HEK293 (cell line): ENCODE data around the gene METAP1D.

Source experiments
- CTCF ChIA-PET: fragments of 350-600 bp; formaldehyde crosslinking; extraction: SDS; loops from one replicate; lab custom pipeline; 2021; ENCODE audit warnings: antibody characterized with exemption; lab: Yijun Ruan, JAX
- POLR2A ChIA-PET: fragments of 300-600 bp; formaldehyde crosslinking; extraction: SDS; loops from one replicate; lab custom pipeline; 2020; ENCODE audit warnings: antibody characterized with exemption, inconsistent platforms; lab: Yijun Ruan, JAX
- H3K27ac ChIP-seq: fragments of 200-500 bp; sonication (Bioruptor generic); 2 replicates; pipeline ENCODE4 v1.5.1; 2014; ENCODE audit warnings: low read depth, low read length, control low read depth, inconsistent platforms; ENCODE audit errors: extremely low read depth
- H3K36me3 ChIP-seq, 2 experiments: fragments of 200-500 bp in 1 of 2; sonication (Bioruptor generic) in 1 of 2; 1 replicate in 1 of 2; 2 replicates in 1 of 2; pipeline ENCODE4 v1.5.1; 2014 to 2017; ENCODE audit warnings: inconsistent platforms in 2 of 2, low read length in 2 of 2; ENCODE audit not compliant: control insufficient read depth in 2 of 2, insufficient read depth in 1 of 2
- H3K4me1 ChIP-seq: fragments of 200-500 bp; sonication (Bioruptor generic); 2 replicates; pipeline ENCODE4 v1.5.1; 2014; ENCODE audit warnings: mild to moderate bottlenecking, low read length, inconsistent platforms; ENCODE audit not compliant: control insufficient read depth, insufficient read depth
- H3K4me3 ChIP-seq: 2 replicates; pipeline ENCODE4 v1.5.1; 2011; ENCODE audit warnings: low read depth, mild to moderate bottlenecking, control low read depth, low read length, moderate library complexity
- H3K9me3 ChIP-seq: fragments of 200-500 bp; sonication (Bioruptor generic); 2 replicates; pipeline ENCODE4 v1.5.1; 2014; ENCODE audit warnings: low read depth, low read length, inconsistent platforms; ENCODE audit not compliant: control insufficient read depth, insufficient read depth
- GLIS2 ChIP-seq: fragments of 450-650 bp; formaldehyde crosslinking; IDR thresholded peaks from 2 replicates; pipeline ENCODE4 v1.5.1; 2016; ENCODE audit warnings: missing biosample characterization, missing genetic modification characterization
- KLF7 ChIP-seq: fragments of 450-650 bp; formaldehyde crosslinking; IDR thresholded peaks from 2 replicates; pipeline ENCODE4 v1.5.1; 2016; ENCODE audit warnings: missing biosample characterization, missing genetic modification characterization, borderline replicate concordance
- KLF8 ChIP-seq: fragments of 450-650 bp; formaldehyde crosslinking; IDR thresholded peaks from 2 replicates; pipeline ENCODE4 v1.5.1; 2016; ENCODE audit warnings: missing biosample characterization, missing genetic modification characterization
- SETDB1 ChIP-seq: IDR thresholded peaks from one replicate; pipeline ENCODE4 v1.6.1; 2017; ENCODE audit warnings: mild to moderate bottlenecking, low read length, moderate library complexity, mixed read lengths; ENCODE audit not compliant: insufficient read length
- SP2 ChIP-seq: fragments of 450-650 bp; formaldehyde crosslinking; IDR thresholded peaks from 2 replicates; pipeline ENCODE4 v1.5.1; 2016; ENCODE audit warnings: missing biosample characterization, missing genetic modification characterization
- YY1 ChIP-seq: fragments of 450-650 bp; formaldehyde crosslinking; IDR thresholded peaks from 2 replicates; pipeline ENCODE4 v1.5.1; 2018; ENCODE audit warnings: missing biosample characterization, missing genetic modification characterization
- ZBTB1 ChIP-seq: fragments of 450-650 bp; formaldehyde crosslinking; IDR thresholded peaks from 2 replicates; pipeline ENCODE4 v1.5.1; 2016; ENCODE audit warnings: missing biosample characterization, missing genetic modification characterization
- ZFP69B ChIP-seq: fragments of 450-650 bp; formaldehyde crosslinking; IDR thresholded peaks from 2 replicates; pipeline ENCODE4 v1.5.1; 2016; ENCODE audit warnings: missing biosample characterization, missing genetic modification characterization
- ZNF169 ChIP-seq: fragments of 450-650 bp; formaldehyde crosslinking; IDR thresholded peaks from 2 replicates; pipeline ENCODE4 v1.5.1; 2016; ENCODE audit warnings: missing biosample characterization, missing genetic modification characterization
- ZNF214 ChIP-seq: fragments of 450-650 bp; formaldehyde crosslinking; IDR thresholded peaks from 2 replicates; pipeline ENCODE4 v1.5.1; 2017; ENCODE audit warnings: missing biosample characterization, mild to moderate bottlenecking, missing genetic modification characterization, borderline replicate concordance
- ZNF223 ChIP-seq: fragments of 450-650 bp; formaldehyde crosslinking; IDR thresholded peaks from 2 replicates; pipeline ENCODE4 v1.5.1; 2016; ENCODE audit warnings: missing biosample characterization, missing genetic modification characterization
- ZNF24 ChIP-seq: fragments of 450-650 bp; formaldehyde crosslinking; IDR thresholded peaks from 2 replicates; pipeline ENCODE4 v1.5.1; 2016; ENCODE audit warnings: missing biosample characterization, missing genetic modification characterization
- ZNF335 ChIP-seq: fragments of 450-650 bp; formaldehyde crosslinking; conservative IDR thresholded peaks from 2 replicates; pipeline ENCODE4 v1.5.1; 2016; ENCODE audit warnings: missing biosample characterization, missing genetic modification characterization
- ZNF561 ChIP-seq: fragments of 450-650 bp; IDR thresholded peaks from 2 replicates; pipeline ENCODE4 v1.5.1; 2018; ENCODE audit warnings: missing biosample characterization, missing genetic modification characterization, borderline replicate concordance
- ZNF658 ChIP-seq: fragments of 450-650 bp; formaldehyde crosslinking; IDR thresholded peaks from 2 replicates; pipeline ENCODE4; 2016; ENCODE audit warnings: missing biosample characterization, missing genetic modification characterization
- ZNF785 ChIP-seq: fragments of 450-650 bp; formaldehyde crosslinking; IDR thresholded peaks from 2 replicates; pipeline ENCODE4 v1.5.1; 2016; ENCODE audit warnings: missing biosample characterization, missing genetic modification characterization
- ZSCAN30 ChIP-seq: fragments of 450-650 bp; IDR thresholded peaks from 2 replicates; pipeline ENCODE4 v1.5.1; 2018; ENCODE audit warnings: missing biosample characterization, mild to moderate bottlenecking, missing genetic modification characterization, moderate library complexity
- TF ChIP-seq, protein P1 (sequence below): fragments of 450-650 bp; formaldehyde crosslinking; IDR thresholded peaks from 2 replicates; pipeline ENCODE4 v1.5.1; 2016; ENCODE audit warnings: missing biosample characterization, missing genetic modification characterization
- TF ChIP-seq, protein P2 (sequence below): fragments of 450-650 bp; formaldehyde crosslinking; IDR thresholded peaks from 2 replicates; pipeline ENCODE4 v1.5.1; 2017; ENCODE audit warnings: missing biosample characterization, missing genetic modification characterization
- TF ChIP-seq, protein P3 (sequence below): fragments of 450-650 bp; formaldehyde crosslinking; IDR thresholded peaks from 2 replicates; pipeline ENCODE4 v1.5.1; 2016; ENCODE audit warnings: missing biosample characterization, missing genetic modification characterization
- TF ChIP-seq, protein P4 (sequence below): fragments of 450-650 bp; formaldehyde crosslinking; IDR thresholded peaks from 2 replicates; pipeline ENCODE4 v1.5.1; 2016; ENCODE audit warnings: missing biosample characterization, missing genetic modification characterization, low read depth
- TF ChIP-seq, protein P5 (sequence below): fragments of 450-650 bp; formaldehyde crosslinking; IDR thresholded peaks from 2 replicates; pipeline ENCODE4 v1.5.1; 2016; ENCODE audit warnings: missing biosample characterization, missing genetic modification characterization

METAP1D gene

DNA sequence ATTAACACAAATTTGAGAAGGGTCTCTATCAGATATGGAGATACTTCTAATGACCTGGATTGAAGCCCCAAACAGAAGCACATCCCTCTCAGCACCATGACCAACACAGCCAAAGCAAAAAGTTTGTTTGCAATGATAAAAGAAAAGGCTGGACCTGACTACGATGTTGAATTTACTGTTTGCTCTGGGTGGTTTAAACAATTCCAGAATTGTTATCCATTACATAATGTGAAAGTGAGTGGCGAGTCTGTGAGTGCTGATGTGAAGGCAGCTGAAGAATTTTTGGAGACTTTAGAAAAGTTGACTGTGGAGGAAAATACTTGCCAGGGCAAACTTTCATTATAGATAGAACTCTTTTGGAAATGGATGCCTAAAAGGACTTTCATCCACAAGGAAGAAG, 120.4 kb downstream of the METAP1D start (continued):
- TF ChIP-seq, protein P1, sequence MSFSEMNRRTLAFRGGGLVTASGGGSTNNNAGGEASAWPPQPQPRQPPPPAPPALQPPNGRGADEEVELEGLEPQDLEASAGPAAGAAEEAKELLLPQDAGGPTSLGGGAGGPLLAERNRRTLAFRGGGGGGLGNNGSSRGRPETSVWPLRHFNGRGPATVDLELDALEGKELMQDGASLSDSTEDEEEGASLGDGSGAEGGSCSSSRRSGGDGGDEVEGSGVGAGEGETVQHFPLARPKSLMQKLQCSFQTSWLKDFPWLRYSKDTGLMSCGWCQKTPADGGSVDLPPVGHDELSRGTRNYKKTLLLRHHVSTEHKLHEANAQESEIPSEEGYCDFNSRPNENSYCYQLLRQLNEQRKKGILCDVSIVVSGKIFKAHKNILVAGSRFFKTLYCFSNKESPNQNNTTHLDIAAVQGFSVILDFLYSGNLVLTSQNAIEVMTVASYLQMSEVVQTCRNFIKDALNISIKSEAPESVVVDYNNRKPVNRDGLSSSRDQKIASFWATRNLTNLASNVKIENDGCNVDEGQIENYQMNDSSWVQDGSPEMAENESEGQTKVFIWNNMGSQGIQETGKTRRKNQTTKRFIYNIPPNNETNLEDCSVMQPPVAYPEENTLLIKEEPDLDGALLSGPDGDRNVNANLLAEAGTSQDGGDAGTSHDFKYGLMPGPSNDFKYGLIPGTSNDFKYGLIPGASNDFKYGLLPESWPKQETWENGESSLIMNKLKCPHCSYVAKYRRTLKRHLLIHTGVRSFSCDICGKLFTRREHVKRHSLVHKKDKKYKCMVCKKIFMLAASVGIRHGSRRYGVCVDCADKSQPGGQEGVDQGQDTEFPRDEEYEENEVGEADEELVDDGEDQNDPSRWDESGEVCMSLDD, result no peak
- TF ChIP-seq GLIS2 (tag by site-specific recombination), result no peak
- no peak for TF ChIP-seq ZNF169 (tag by site-specific recombination)
- TF ChIP-seq ZBTB1 (tag by site-specific recombination), result no peak
- TF ChIP-seq, protein P2, sequence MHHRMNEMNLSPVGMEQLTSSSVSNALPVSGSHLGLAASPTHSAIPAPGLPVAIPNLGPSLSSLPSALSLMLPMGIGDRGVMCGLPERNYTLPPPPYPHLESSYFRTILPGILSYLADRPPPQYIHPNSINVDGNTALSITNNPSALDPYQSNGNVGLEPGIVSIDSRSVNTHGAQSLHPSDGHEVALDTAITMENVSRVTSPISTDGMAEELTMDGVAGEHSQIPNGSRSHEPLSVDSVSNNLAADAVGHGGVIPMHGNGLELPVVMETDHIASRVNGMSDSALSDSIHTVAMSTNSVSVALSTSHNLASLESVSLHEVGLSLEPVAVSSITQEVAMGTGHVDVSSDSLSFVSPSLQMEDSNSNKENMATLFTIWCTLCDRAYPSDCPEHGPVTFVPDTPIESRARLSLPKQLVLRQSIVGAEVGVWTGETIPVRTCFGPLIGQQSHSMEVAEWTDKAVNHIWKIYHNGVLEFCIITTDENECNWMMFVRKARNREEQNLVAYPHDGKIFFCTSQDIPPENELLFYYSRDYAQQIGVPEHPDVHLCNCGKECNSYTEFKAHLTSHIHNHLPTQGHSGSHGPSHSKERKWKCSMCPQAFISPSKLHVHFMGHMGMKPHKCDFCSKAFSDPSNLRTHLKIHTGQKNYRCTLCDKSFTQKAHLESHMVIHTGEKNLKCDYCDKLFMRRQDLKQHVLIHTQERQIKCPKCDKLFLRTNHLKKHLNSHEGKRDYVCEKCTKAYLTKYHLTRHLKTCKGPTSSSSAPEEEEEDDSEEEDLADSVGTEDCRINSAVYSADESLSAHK (tag by site-specific recombination), result no peak
- TF ChIP-seq ZFP69B, result no peak
- no peak for TF ChIP-seq YY1 (tag by site-specific recombination)

DNA sequence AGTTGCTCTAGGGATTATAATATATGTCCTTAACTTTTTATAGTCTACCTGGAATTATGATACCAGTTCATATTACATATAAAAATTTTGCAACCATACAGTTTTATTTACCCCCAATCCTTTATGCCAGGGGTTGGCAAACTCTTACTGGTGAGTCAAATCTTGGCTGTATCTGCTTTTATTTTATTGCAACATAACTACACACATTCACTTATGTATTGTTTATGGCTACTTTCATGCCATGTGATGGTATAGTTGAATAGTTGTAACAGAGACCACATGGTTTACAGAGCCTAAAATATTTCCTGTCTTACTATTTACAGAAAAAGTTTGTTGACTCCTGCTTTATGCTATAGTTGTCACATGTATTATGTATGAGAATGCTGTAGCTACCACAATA, 128.7 kb downstream of the METAP1D start:
- H3K4me3 ChIP-seq, result no peak overlapping the region
- TF ChIP-seq ZSCAN30 (tag by site-specific recombination), result no peak
- no peak for TF ChIP-seq ZNF561 (tag by site-specific recombination)
- no peak for TF ChIP-seq ZNF223
- TF ChIP-seq KLF7, result no peak
- no peak for TF ChIP-seq ZNF214 (tag by site-specific recombination)
- TF ChIP-seq, all 188 proteins: peak for 0
- Histone ChIP-seq H3K27ac (no peak overlapping the region), H3K36me3 (no peaks in the 10 kb centered on the region), H3K9me3 (no peaks in the 10 kb centered on the region), H3K4me1 (no peaks in the 10 kb centered on the region)
- ChIA-PET POLR2A (no interaction called here), CTCF (interaction anchor here (0.5 to 3.6 kb wide), 11 partner anchors 8 to 1048 kb away, joined by 3 to 30 read pairs (median 4); no protein-coding TSS in a partner anchor)

DNA sequence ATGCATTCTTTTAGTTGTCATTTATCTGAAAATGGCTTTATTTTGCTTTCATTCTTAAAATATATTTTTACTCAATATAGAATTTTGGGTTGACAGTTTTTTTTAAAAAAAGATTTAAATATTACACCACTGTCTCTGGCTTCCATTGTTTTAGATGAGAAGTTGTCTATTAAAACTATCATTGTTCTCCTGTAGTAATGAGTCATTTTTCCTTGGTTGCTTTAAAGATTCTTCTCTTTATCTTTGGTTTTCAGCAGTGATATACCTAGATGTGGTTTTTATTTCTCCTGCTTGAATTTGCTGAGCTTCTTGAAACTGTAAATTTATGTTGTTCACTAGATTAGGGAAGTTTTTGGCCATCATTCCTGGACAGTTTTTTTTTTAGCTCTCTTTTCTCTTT, 129.7 kb downstream of the METAP1D start:
- Histone ChIP-seq H3K27ac (no peak overlapping the region), H3K9me3 (no peaks in the 10 kb centered on the region), H3K36me3 (no peaks in the 10 kb centered on the region), H3K4me1 (no peaks in the 10 kb centered on the region), H3K4me3 (no peak overlapping the region)
- CTCF ChIA-PET, result interaction anchor here (0.6 to 3.6 kb wide), 9 partner anchors 9 to 557 kb away, joined by 3 to 30 read pairs (median 3); no protein-coding TSS in a partner anchor
- POLR2A ChIA-PET, result no interaction called here
- no peak for TF ChIP-seq ZNF785 (tag by site-specific recombination)
- TF ChIP-seq, protein P3, sequence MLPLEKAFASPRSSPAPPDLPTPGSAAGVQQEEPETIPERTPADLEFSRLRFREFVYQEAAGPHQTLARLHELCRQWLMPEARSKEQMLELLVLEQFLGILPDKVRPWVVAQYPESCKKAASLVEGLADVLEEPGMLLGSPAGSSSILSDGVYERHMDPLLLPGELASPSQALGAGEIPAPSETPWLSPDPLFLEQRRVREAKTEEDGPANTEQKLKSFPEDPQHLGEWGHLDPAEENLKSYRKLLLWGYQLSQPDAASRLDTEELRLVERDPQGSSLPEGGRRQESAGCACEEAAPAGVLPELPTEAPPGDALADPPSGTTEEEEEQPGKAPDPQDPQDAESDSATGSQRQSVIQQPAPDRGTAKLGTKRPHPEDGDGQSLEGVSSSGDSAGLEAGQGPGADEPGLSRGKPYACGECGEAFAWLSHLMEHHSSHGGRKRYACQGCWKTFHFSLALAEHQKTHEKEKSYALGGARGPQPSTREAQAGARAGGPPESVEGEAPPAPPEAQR (tag by site-specific recombination), result no peak
- no peak for TF ChIP-seq ZNF335 (tag by site-specific recombination)
- TF ChIP-seq, protein P4, sequence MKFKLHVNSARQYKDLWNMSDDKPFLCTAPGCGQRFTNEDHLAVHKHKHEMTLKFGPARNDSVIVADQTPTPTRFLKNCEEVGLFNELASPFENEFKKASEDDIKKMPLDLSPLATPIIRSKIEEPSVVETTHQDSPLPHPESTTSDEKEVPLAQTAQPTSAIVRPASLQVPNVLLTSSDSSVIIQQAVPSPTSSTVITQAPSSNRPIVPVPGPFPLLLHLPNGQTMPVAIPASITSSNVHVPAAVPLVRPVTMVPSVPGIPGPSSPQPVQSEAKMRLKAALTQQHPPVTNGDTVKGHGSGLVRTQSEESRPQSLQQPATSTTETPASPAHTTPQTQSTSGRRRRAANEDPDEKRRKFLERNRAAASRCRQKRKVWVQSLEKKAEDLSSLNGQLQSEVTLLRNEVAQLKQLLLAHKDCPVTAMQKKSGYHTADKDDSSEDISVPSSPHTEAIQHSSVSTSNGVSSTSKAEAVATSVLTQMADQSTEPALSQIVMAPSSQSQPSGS (tag by site-specific recombination), result no peak
- no peak for TF ChIP-seq ZNF24 (tag by site-specific recombination)
- TF ChIP-seq SP2 (tag by site-specific recombination), result no peak
- TF ChIP-seq, protein P5, sequence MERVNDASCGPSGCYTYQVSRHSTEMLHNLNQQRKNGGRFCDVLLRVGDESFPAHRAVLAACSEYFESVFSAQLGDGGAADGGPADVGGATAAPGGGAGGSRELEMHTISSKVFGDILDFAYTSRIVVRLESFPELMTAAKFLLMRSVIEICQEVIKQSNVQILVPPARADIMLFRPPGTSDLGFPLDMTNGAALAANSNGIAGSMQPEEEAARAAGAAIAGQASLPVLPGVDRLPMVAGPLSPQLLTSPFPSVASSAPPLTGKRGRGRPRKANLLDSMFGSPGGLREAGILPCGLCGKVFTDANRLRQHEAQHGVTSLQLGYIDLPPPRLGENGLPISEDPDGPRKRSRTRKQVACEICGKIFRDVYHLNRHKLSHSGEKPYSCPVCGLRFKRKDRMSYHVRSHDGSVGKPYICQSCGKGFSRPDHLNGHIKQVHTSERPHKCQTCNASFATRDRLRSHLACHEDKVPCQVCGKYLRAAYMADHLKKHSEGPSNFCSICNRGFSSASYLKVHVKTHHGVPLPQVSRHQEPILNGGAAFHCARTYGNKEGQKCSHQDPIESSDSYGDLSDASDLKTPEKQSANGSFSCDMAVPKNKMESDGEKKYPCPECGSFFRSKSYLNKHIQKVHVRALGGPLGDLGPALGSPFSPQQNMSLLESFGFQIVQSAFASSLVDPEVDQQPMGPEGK (tag by site-specific recombination), result no peak
- TF ChIP-seq KLF8, result no peak
- TF ChIP-seq SETDB1, result no peak
- TF ChIP-seq, protein P2 (tag by site-specific recombination), result no peak
- TF ChIP-seq ZNF658 (tag by site-specific recombination), result no peak
